ENCODE data around the gene TRIM10.
"Not testable (repeated sequence)": the region's sequence is repeated elsewhere in the genome, so short reads cannot be mapped to it uniquely, and the experiment has no call there.

The TRIM10 gene

GRCh38 chr6:30169658-30170614 lies 8.9 kb upstream of the TRIM10 start:
- H3K36me3 ChIP-seq (ENCODE audit: control insufficient read depth, low read depth, low read length) = no peaks in the 10 kb centered on the region
- no peak overlapping the region for H3K27ac ChIP-seq (ENCODE audit: low read length)
- peaks cover 3% of the 10 kb centered on the region for H3K4me1 ChIP-seq (ENCODE audit: control insufficient read depth, low read depth, low read length)
- H3K9me3 ChIP-seq (ENCODE audit: control insufficient read depth, low read depth, low read length) = no peaks in the 10 kb centered on the region
- H3K27me3 ChIP-seq (ENCODE audit: control insufficient read depth, insufficient read depth, low read length) = peaks cover 8% of the 10 kb centered on the region
- no peak overlapping the region for H3K9ac ChIP-seq (ENCODE audit: low read length)
- no peak overlapping the region for H3K4me3 ChIP-seq (ENCODE audit: low read length)

GRCh38 chr6:30168741-30169140 lies 7.7 kb upstream of the TRIM10 start:
- no peaks in the 10 kb centered on the region for H3K36me3 ChIP-seq (ENCODE audit: control insufficient read depth, low read depth, low read length)
- H3K27me3 ChIP-seq (ENCODE audit: control insufficient read depth, insufficient read depth, low read length) = peaks cover 8% of the 10 kb centered on the region
- no peak overlapping the region for H3K4me3 ChIP-seq (ENCODE audit: low read length)
- no peak overlapping the region for H3K9ac ChIP-seq (ENCODE audit: low read length)
- H3K27ac ChIP-seq (ENCODE audit: low read length) = no peak overlapping the region
- H3K4me1 ChIP-seq (ENCODE audit: control insufficient read depth, low read depth, low read length) = peaks cover 3% of the 10 kb centered on the region
- H3K9me3 ChIP-seq (ENCODE audit: control insufficient read depth, low read depth, low read length) = no peaks in the 10 kb centered on the region

GRCh38 chr6:30167101-30167500 lies 6.1 kb upstream of the TRIM10 start:
- H3K36me3 ChIP-seq (ENCODE audit: control insufficient read depth, low read depth, low read length) = no peaks in the 10 kb centered on the region
- no peak overlapping the region for H3K4me3 ChIP-seq (ENCODE audit: low read length)
- no peak overlapping the region for H3K9ac ChIP-seq (ENCODE audit: low read length)
- H3K9me3 ChIP-seq (ENCODE audit: control insufficient read depth, low read depth, low read length) = no peaks in the 10 kb centered on the region
- H3K27me3 ChIP-seq (ENCODE audit: control insufficient read depth, insufficient read depth, low read length) = peaks cover 2% of the 10 kb centered on the region
- H3K4me1 ChIP-seq (ENCODE audit: control insufficient read depth, low read depth, low read length) = peaks cover 3% of the 10 kb centered on the region
- no peak overlapping the region for H3K27ac ChIP-seq (ENCODE audit: low read length)

- H3K4me3 ChIP-seq (ENCODE audit: low read length); H3K9me3 ChIP-seq (ENCODE audit: control insufficient read depth, low read depth, low read length); H3K27me3 ChIP-seq (ENCODE audit: control insufficient read depth, insufficient read depth, low read length); H3K4me1 ChIP-seq (ENCODE audit: control insufficient read depth, low read depth, low read length); H3K9ac ChIP-seq (ENCODE audit: low read length); H3K36me3 ChIP-seq (ENCODE audit: control insufficient read depth, low read depth, low read length); H3K27ac ChIP-seq (ENCODE audit: low read length): not testable (repeated sequence)
Measured at GRCh38 chr6:30165238-30165637, 4.2 kb upstream of the TRIM10 start.

DNA sequence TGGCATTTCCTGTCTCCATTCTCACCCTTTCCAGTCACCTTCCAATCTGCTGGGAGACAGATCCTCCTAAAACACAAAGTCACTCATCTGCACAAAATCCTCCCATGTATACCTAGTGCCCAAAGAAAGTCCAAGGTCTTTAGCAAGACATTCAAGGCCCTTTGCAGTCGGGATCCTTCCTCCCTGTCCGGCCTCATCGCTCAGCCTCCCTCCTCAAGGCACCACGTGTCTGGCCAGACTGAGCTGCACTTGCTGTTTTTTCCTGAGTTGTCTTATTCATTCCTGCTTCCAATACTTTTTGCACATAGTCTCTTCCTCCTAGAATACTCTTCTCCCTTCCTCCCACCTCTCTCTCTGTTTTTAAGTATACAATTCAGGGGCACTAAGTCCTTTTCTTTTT lies 3.7 kb upstream of the TRIM10 start:
- Histone ChIP-seq H3K9me3 (ENCODE audit: control insufficient read depth, low read depth, low read length) (no peaks in the 10 kb centered on the region), H3K4me3 (ENCODE audit: low read length) (no peak overlapping the region), H3K36me3 (ENCODE audit: control insufficient read depth, low read depth, low read length) (no peaks in the 10 kb centered on the region), H3K27me3 (ENCODE audit: control insufficient read depth, insufficient read depth, low read length) (no peaks in the 10 kb centered on the region), H3K27ac (ENCODE audit: low read length) (no peak overlapping the region), H3K9ac (ENCODE audit: low read length) (no peak overlapping the region), H3K4me1 (ENCODE audit: control insufficient read depth, low read depth, low read length) (no peaks in the 10 kb centered on the region)

DNA sequence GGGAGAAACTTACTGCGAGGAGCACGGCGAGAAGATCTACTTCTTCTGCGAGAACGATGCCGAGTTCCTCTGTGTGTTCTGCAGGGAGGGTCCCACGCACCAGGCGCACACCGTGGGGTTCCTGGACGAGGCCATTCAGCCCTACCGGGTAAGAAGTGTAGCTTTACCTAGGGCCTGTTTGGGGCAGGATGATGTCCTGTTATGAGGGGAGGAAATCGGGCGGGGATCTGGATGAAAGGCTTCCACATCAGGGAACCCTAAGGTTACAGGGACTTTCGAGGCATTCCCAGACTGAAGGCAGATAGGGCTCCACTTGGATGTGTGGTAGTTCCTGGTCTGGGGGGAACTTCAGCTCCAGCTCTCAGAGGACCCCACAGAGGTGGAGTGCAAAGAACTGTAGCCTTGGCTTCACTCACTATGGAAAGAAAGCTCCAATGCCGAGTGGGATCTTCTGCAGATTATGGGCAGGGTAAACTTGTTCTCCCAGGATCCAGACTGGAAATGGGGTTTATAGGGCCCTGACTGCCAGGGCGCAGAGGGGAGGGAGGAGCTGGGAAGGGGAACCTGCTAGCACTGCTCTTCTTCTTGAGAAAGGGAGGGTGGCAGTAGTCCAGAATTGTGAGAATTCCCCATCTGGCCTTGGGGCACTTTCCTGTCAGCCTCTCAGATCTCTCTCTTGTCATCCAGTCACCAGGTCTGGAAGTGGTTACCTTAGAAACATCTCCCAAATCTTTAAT lies 3.1 kb upstream of the TRIM10 start:
- H3K9ac ChIP-seq (ENCODE audit: low read length) = no peak overlapping the region
- H3K9me3 ChIP-seq (ENCODE audit: control insufficient read depth, low read depth, low read length) = no peaks in the 10 kb centered on the region
- H3K27me3 ChIP-seq (ENCODE audit: control insufficient read depth, insufficient read depth, low read length) = no peaks in the 10 kb centered on the region
- no peaks in the 10 kb centered on the region for H3K4me1 ChIP-seq (ENCODE audit: control insufficient read depth, low read depth, low read length)
- H3K36me3 ChIP-seq (ENCODE audit: control insufficient read depth, low read depth, low read length) = no peaks in the 10 kb centered on the region
- no peak overlapping the region for H3K4me3 ChIP-seq (ENCODE audit: low read length)
- H3K27ac ChIP-seq (ENCODE audit: low read length) = no peak overlapping the region

DNA sequence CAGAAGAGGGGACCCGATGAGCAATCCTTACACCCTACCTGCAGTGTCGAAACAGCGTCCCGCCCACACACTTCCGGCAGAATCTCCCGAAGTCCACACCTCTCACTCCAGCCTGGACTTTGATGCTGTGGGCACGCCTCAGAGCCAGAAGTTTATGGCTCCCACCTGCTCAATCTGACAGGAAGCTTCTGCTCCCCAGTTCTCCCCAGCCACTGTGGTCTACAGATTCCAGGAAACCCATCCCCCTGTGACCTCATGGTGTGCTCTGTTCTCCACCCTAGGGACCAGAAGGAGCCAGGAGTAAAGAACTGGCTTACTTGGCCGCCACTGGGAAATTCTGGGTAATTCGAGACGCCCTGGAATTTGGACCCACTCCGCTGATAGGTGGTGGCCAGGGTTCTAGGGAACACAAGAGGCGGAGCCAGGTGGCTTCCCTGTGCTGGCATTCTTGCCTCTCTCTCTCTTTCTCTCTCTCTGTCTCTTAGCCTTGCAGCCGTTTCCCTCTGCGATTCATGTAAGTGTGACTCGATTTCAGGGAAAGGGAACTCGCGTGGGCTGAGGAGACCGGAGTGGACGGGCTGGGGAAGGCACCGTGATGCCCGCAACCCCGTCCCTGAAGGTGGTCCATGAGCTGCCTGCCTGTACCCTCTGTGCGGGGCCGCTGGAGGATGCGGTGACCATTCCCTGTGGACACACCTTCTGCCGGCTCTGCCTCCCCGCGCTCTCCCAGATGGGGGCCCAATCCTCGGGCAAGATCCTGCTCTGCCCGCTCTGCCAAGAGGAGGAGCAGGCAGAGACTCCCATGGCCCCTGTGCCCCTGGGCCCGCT lies 2.3 kb upstream of the TRIM10 start, which contains the start of gene TRIM15:
TSS of gene TRIM15 (plus strand) at position 457 of the 828 bp plus-strand sequence. CDS start at position 596, 139 bp downstream.
- H3K4me1 ChIP-seq (ENCODE audit: control insufficient read depth, low read depth, low read length) = no peaks in the 10 kb centered on the region
- H3K27me3 ChIP-seq (ENCODE audit: control insufficient read depth, insufficient read depth, low read length) = no peaks in the 10 kb centered on the region
- no peak within 1 kb of the TSS for H3K9ac ChIP-seq (ENCODE audit: low read length)
- H3K36me3 ChIP-seq (ENCODE audit: control insufficient read depth, low read depth, low read length) = no peaks in the 10 kb centered on the region
- no peak within 1 kb of the TSS for H3K27ac ChIP-seq (ENCODE audit: low read length)
- H3K9me3 ChIP-seq (ENCODE audit: control insufficient read depth, low read depth, low read length) = no peaks in the 10 kb centered on the region
- H3K4me3 ChIP-seq (ENCODE audit: low read length) = no peak within 1 kb of the TSS

- Histone ChIP-seq H3K4me1 (ENCODE audit: control insufficient read depth, low read depth, low read length) (no peaks in the 10 kb centered on the region), H3K36me3 (ENCODE audit: control insufficient read depth, low read depth, low read length) (no peaks in the 10 kb centered on the region), H3K27ac (ENCODE audit: low read length) (no peak overlapping the region), H3K9me3 (ENCODE audit: control insufficient read depth, low read depth, low read length) (no peaks in the 10 kb centered on the region), H3K4me3 (ENCODE audit: low read length) (no peak overlapping the region), H3K27me3 (ENCODE audit: control insufficient read depth, insufficient read depth, low read length) (no peaks in the 10 kb centered on the region), H3K9ac (ENCODE audit: low read length) (no peak overlapping the region)
Measured at GRCh38 chr6:30162265-30163089, 1.5 kb upstream of the TRIM10 start.

DNA sequence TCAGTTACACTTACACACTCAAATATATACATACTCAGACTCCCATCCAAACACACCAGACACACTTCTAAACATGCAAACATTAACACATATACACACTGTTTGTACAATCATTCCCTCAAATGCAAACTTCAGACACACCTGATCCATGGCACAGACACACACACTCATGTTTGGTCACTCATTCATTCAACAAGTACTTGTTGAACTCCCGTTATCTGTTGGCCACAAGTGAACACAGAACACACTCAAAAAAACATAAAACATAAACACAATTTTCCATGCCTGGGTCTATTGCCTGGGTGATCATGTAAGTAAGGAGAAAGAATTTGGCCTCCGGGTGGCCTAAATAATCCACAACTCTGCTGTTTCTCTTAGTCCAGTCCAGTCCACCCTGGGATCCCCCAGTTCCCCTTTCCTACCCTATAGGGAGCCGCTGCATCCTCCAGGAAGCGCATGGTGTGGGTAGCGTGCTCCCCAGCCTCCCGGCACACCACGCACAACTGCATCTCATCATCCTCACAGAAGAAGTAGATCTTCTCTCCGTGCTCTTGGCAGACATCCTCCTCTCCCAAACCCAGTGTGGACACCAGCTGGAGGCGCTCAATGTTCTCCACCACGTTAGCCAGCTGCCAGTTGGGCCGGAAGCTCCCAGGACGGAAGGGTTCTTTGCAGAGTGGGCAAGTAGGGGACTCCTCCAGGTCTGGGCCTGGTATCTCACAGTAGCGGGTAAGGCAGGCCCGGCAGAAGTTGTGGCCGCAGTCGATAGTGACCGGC lies 815 bp downstream of the TRIM10 start:
- Histone ChIP-seq H3K9ac (ENCODE audit: low read length) (no peak overlapping the region), H3K4me1 (ENCODE audit: control insufficient read depth, low read depth, low read length) (no peaks in the 10 kb centered on the region), H3K4me3 (ENCODE audit: low read length) (no peak overlapping the region), H3K27ac (ENCODE audit: low read length) (no peak overlapping the region), H3K36me3 (ENCODE audit: control insufficient read depth, low read depth, low read length) (no peaks in the 10 kb centered on the region), H3K27me3 (ENCODE audit: control insufficient read depth, insufficient read depth, low read length) (no peaks in the 10 kb centered on the region), H3K9me3 (ENCODE audit: control insufficient read depth, low read depth, low read length) (no peaks in the 10 kb centered on the region)

GRCh38 chr6:30158475-30159040 lies 2.5 kb downstream of the TRIM10 start:
- no peak overlapping the region for H3K9ac ChIP-seq (ENCODE audit: low read length)
- no peaks in the 10 kb centered on the region for H3K4me1 ChIP-seq (ENCODE audit: control insufficient read depth, low read depth, low read length)
- H3K4me3 ChIP-seq (ENCODE audit: low read length) = no peak overlapping the region
- H3K9me3 ChIP-seq (ENCODE audit: control insufficient read depth, low read depth, low read length) = no peaks in the 10 kb centered on the region
- no peak overlapping the region for H3K27ac ChIP-seq (ENCODE audit: low read length)
- no peaks in the 10 kb centered on the region for H3K27me3 ChIP-seq (ENCODE audit: control insufficient read depth, insufficient read depth, low read length)
- no peaks in the 10 kb centered on the region for H3K36me3 ChIP-seq (ENCODE audit: control insufficient read depth, low read depth, low read length)
